HG03354 (cell line): ENCODE data around the gene ANGEL1.

ENCODE experiments used
- ATAC-seq: cut with Tn5 transposase; IDR thresholded peaks from one replicate; pipeline ENCODE4 v1.9.1; 2021; ENCODE audit warnings: mild to moderate bottlenecking; ENCODE audit not compliant: unreplicated experiment, poor library complexity, severe bottlenecking

Gene ANGEL1

DNA sequence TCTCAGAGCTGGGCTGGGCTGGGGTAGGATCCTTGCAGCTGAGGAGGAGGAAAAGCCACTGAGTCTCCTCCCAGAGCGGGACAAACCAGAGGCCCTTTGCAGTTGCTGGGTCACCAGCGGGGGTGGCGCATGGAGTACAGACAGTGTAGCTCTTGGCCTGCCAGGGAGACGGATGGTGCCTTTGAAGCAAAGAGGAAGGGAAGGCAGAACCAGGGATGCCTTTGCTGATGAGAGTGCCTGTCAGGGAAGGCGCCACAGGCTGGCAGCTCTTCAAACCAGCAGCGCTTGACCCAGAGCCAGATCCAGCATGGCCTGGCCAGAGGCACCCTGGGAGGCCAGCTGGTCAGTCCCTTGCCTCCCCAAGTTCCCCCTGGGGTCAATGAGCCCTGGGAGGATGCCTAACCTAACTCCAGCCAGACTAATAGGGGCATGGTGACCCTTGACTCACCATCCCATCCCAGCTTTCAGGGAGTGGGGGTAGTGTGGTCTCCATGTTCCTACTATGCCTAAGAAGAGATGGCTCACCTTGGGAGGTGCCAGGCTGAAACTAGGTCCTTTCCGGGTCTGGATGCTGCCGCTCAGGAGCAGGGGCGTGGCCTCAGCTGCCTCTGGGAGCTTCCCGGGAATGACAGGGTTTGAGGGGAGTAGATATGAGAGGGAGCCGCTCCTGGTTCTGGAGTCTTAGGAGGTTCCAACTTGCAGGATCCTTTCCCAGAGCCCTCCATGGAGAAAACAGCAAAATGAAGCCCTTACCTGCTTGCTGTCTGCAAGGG lies 31.6 kb downstream of the ANGEL1 start:
- ATAC-seq = no peak

DNA sequence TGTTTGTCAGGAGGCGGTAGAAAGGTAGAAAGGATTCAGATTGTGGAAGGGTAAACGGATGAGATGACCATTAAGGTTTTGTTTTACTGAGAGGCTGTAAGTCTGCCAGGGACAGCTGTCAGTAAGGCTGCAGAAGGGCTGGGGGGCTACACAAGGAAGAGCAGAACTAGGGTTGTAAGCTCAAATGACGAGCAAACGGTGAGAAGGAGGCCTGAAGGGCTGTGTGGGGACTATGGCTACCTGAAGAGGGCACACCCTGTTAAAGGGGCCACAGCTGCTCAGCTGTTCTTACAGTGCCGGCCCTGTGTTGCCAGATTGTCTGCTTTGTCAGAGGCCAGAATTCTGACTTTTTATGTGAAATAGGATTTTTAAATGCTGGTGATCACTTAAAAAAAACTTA lies 32.3 kb downstream of the ANGEL1 start:
- no peak for ATAC-seq

DNA sequence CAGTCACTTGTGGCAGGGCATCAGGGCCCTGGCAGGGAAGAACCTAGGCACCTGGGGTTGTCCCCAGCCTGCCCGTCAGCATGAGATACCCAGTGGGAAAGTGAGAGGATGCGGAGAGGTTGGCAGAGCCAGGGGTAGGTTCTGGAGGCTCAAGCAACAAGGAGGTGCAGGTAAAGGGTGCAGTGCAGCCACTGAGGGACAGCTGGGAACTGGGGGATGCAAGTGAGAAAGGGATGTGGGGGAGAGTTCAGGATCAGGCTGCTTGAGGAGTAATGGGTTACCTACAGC lies 32.7 kb downstream of the ANGEL1 start:
- ATAC-seq = no peak

DNA sequence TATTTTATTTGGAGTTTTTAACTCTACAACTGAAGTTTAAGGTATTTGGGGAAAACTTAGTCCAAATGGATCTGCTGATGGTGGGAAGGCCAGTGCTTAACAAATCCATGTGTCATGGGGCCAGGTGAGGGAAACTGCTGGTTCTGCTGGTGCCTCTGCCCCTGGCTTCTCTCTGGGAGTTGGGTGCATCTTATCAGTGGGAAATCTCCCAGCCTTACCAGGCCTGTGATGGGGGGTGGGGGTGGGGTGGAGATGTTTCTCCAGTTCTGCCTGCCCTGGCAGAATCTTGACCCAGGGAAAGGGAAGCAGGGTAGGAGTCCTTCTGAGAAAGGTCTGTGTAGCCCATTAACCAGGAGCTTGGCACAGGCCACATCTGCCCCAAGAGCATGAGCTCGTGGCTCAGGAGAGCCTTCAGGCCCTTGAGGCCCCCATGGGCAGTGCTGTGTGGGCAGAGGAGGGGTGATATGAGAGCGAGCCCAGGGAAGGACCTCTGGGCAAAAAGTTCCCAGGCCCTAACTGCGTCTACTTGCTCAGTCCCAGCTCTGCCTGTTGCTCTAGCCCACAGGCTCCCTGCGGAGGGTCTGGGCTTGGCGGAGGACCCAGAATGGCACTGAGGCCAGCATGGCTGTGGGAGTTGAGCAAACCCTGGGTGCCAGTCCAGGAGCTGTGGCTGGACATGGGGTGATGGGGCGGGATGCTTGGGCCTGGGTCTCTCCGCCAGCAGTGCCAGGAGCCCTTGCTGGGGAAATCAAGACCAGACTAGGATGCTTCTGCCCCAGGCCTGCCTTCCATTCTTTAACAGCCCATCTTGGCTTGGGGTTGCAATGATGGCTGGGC lies 33.2 kb downstream of the ANGEL1 start:
- no peak for ATAC-seq

DNA sequence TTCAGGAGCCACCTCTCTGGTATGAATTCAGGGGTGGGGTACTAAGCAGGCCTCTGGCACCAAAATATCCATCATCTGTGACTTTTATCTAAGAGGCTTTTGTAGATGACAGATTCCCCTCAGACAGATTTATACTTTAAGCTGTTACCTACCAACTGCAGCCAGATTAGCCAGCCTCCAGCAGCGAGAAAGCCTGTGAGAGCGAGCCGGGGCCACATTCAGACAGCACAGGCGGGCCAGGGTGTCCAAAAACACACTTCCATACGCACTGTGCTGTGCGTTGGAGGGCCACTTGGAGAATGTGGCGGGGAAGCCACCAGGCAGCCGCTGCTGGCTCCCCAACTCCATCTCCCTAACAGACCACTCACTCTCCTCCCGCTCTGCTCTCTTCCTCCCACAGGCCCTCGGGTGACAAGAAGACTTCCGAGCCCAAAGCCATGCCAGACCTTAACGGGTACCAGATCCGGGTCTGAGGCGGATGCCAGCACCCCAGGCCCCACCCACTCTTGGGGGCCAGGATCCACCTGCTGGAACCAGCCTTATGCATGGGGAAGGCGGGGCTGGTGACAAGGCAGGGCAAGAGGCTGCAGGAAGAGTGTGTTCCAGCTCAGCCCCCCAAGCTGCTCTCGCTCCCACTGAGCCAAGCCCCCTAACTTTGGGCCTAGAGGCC lies 34.0 kb downstream of the ANGEL1 start:
- no peak for ATAC-seq

DNA sequence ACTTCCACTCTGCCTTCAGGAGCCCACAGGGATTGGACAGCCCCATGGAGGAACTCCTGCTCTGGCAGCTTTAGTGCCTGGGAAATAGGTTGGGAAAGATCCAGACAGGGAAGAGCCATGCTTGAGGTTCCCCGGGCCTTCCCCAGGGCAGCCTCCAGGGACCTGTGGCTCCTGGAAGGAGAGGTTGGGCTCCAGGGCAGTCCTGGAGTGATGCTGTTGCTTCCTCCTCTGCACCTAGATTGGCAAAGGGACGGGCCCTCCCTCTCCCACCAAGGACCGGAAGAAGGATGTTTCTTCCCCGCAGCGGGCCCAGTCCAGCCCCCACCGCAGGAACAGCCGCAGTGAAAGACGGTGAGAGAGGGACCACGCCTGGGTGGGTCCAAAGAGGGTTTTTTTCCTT lies 35.0 kb downstream of the ANGEL1 start:
- no peak for ATAC-seq

DNA sequence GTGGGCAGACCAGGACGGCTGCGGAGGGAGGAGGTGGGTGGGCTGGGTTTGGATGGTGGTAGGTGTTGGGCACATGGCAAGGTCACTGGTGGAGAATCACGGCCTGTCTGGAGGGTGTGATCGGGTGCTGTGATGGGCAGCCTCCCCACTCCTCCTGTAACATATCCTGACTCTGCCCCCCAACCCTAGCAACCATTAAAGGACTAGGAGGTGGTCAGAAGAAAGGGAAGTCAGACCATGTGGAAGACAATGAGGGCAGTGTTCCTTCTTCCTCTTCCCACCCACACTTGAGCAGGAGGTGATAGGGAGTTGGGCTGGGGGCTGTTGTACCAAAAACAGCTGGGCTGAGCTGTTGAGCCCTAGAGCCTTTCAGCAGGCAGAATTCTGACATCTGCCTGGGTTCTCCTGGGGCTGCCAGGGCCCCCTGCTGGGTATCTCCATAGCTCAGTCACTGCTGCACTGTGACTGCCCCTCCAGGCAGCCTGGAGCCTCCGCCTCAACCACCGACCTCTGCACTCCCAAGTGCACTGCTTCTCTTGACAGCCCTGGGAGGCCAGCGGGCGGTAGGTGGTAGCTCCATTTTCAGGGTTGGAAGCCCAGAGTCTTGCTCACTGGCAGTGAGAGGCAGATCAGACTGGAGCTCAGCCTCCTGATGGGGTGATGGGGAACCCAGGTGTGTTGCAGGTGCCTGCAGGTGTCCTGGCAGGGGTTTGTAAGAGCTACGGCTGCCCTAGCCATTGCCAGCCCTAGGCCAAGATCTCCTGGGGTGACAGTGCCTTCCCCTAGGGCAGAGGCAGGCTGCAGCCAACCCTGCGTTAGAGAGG lies 36.0 kb downstream of the ANGEL1 start:
- no peak for ATAC-seq

DNA sequence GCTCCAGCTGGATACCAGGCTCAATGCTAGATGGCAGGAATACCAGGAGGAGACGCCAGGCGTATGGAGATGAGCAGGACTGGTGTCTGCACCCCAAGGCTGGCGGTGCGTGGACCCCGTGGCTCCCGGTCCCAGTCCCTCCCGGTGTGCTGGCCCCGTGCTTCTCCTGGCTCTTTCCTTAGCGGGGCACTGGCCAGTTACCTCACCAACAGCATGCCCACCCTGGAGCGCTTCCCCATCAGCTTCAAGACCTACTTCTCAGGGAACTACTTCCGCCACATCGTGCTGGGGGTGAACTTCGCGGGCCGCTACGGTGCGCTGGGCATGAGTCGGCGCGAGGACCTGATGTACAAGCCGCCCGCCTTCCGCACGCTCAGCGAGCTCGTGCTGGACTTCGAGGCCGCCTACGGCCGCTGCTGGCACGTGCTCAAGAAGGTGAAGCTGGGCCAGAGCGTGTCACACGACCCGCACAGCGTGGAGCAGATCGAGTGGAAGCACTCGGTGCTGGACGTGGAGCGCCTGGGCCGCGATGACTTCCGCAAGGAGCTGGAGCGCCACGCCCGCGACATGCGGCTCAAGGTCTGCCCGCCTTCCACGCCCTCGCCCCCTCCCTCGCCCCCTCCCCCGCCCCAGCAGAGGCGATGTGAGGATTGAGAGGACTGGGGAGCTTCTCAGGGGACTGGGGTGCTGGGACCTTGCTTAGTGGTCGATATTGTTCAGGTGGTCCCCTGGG lies 36.8 kb downstream of the ANGEL1 start:
- no peak for ATAC-seq

DNA sequence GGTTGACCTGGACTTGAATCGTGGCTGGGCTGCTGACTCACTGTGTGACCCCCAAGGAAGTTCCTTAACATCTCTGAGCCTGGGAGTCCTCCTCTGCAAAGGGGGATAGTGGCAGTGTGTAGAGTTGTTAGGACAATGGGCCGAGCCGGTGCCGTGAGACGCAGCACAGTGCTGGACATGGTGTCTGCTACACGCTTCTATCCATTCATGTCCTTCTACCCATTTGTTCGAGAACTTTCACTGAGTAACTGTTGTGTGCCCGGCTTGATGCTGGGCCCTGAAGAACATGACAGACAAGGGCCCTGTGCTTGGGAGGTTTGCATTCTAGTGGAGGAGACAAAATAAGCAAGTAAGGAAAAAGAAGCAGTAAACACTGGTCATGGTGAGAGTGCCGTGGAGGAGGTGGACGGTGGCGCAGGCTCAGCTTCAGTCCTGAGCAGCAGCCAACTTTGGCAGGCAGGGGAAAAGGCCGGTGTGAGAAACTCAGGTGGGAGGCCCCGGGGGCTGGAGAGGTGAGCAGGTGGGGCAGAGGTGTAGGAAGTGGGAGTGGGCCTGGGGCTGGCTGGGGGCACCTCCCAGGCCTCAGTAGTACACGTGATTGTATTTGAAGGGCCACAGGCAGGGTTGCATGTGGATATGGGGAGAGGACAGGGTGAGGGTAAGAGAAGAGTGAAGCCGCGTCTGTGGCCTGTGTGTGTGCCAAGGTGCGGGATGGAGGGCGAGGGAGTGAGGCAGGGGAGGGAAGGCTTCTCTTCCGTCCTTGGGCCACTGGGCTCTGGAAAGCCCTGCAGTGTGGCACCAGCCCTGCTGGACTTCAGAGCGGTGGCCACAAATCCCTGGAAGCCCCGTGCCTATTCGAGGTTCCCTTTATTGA lies 37.6 kb downstream of the ANGEL1 start:
- ATAC-seq = no peak

DNA sequence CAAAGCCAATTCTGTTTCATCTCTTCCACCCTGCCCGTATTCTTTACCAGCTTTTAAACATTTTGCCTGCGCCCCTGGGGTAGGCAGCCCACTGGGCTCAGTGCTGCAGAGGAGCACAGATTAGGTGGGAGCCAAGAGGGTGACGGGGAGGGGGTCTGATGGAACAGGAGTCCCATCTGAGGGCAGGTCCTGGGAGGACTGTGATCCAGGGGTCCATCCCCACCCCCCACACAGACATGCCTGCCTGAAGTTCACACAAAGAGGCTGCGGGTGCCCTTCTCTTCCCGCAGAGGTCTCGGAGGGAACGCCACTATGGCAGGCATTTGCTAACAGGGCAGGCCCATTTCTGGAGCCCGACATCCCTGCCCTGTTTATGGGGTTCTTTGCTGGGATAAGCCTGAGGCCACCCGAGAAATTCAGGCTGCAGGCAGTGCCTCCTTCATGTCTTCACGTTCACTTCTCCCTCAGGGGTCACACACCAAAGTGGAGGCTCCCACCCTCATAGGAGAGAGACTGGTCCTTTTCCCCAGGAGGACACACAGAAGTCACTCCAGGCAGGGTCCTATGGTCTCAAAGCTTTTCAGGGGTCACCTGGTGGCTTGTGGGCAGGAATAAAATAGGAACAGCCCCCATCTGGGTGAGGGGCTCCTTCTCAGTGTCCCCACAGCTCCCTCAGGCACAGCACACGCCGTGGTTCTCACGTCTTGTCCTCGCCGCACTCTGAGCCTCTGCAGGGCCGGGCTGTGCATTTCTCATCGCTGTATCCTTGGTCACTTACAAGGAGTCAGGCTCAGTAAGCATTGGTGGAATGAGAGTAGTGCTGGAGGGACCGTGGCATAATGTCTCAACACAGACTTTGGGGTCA lies 38.5 kb downstream of the ANGEL1 start:
- ATAC-seq = no peak

DNA sequence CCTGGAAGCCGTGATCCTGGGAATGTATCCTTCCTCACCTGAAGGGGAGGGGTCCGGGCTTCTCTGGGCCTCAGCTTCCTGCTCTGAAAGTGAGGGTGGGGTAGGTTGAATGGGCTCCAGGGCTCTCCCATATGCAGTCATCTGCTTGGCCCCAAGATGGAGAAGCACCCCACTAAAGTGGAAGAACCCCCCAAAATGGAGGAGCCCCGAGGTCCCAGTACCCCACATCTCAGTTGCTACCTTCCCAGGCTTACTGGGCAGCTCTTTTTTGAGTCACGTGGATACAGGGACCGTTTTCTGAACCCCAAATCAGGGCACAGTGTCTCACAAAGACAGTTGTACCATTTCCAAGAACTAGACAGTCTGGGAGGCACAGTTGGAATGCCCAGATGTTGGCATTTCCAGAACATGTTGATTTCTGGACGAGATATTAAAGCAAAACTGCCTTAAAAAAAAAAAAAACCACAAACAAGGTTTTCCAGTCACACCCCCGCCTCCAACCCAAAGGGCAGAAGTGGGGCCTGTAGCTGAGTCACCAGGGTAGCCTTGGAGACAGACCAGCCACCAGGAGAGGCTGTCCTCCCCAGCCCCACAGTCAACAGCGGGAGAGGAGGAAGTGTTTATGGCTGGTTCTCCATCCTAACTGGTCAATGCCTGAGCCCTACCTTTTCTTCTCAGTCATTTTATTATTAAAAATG lies 39.3 kb downstream of the ANGEL1 start:
- ATAC-seq = no peak

DNA sequence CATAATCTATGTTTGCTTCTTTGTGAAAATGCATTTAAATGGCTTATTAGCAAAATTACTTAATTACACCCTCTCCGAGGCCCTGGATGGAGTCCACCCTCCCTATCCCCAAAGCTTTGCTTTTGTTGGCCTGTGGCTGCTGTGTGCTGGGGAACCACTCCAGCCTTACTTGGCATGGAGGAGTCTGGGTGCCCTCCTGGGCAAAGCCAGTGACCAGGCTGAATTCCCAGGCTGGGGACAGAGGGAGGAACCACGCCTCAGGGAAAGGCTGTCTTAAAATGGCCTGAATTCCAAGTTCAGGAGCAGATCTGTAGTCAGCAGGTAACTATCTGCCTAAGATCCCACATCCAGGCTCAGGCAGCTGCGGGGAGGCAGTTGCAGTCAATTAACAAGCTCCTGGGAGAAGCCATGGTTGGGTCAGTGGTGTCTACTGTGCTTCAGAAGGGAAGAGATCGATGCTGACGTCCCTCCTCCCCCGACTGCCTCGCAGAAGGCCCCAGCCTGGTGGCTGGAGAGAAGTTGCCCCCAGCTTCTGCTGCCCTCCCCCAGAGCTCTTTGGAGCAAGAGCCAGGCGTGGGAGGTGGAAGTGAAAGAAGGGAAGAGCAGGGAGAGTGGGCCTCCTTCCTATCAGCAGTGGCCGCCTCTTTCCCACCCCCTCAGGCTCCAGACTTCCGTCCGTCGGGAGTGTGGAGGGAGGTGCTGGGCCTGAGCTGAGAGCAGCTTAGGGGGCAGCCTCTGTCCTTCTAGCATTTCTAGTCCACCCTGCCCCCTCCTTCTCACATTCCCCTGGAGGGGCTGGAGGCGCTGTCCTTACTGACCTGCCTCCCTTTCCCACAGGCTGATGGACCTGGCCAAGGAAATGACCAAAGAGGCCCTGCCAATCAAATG lies 40.1 kb downstream of the ANGEL1 start:
- ATAC-seq = no peak

DNA sequence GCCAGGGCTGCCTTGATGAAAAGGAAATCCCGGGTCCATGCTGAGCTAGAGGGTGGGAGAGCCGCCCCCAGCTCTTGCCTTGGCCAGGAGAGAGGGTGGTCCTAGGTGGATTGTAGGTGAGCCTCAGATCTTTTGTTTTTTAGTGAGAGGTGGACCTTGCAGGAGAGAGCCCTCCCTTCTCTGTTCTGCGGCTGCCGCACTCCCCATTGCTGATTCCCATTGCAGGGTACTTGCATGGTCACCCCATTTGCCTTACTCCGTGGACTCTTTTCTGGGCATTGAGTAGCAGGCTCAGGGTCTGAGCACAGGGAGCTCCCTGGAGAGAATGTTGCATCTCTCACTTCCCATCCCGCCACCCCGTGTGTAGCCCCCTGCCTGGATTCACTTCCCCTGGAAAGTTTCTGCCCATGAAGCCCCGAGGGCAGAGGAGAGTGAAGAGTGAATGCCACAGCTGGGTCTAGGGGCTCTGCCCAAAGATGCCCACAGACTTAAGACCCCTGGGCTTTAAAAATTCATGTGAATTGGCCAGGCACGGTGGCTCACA lies 41.2 kb downstream of the ANGEL1 start:
- ATAC-seq = no peak

DNA sequence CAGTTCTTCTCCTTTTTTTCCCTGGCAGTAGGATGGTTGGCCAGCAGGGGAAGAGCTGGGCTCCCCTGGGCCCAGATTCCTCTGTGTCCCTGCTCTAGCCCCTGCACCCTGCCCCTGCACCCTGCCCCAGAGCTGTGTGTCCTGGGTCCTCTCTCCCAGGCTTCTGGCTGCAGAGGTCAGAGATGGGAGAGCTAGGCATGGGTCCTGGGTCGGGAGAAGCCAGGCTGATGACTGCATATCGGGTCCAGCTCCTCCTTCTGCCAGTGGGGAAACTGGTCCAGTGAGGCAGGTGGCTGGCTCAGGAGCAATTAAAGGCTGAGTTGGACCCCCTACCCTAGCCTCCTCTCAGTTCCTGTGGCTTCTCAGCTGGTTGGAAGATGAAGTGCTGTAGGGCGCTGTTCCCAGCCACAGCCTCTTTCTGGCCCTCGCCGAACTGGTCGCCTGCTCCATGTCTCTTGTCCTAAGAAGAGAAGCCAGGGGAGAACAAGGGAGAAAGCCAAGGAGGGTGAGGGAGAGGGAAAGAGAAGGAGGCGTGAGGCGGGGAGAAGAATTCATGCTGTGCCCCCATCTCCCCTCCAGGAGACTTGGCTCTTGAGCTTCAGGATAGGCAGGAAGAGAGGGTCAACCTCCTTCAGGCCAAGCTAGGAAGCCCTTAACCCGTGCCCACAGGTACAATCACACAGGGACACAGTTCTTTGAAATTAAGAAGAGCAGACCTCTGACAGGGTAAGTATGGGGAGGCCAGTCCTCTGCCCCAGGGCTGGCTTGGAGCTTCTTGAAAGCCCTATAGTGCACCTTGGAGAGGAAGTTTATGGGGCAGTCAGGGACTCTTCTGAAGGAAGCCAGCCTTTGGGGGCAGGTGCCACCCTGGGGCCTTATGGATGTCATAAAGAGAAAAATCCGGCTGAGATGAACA lies 41.9 kb downstream of the ANGEL1 start:
- ATAC-seq = no peak
